NCI-H2107 treated with DMSO at 0.1 percent for 48 hours (cell line): ENCODE data around the gene DBN1.
"Not testable (repeated sequence)": the region's sequence is repeated elsewhere in the genome, so short reads cannot be mapped to it uniquely, and the experiment has no call there.

Source experiments
- DNase-seq: peaks from one replicate; lab custom pipeline; 2025; ENCODE audit not compliant: unreplicated experiment; lab: John Stamatoyannopoulos, UW

The DBN1 gene

GRCh38 chr5:177491983-177492746, 18.7 kb upstream of the DBN1 start:
- DNase-seq: no peak

- DNase-seq: no peak
Measured at GRCh38 chr5:177491429-177491945, 18.1 kb upstream of the DBN1 start.

- DNase-seq: no peak
Measured at GRCh38 chr5:177490992-177491391, 17.6 kb upstream of the DBN1 start.

- DNase-seq: no peak
Measured at GRCh38 chr5:177490311-177490991, 17.0 kb upstream of the DBN1 start.

- DNase-seq: no peak
Measured at GRCh38 chr5:177489119-177489716, 15.8 kb upstream of the DBN1 start.

GRCh38 chr5:177487975-177488374, 14.5 kb upstream of the DBN1 start:
- DNase-seq: no peak

- DNase-seq: no peak
Measured at GRCh38 chr5:177487144-177487543, 13.7 kb upstream of the DBN1 start.

GRCh38 chr5:177486256-177486655, 12.8 kb upstream of the DBN1 start:
- DNase-seq: no peak

- DNase-seq: not testable (repeated sequence)
Measured at GRCh38 chr5:177485753-177486152, 12.3 kb upstream of the DBN1 start.

- DNase-seq: no peak
Measured at GRCh38 chr5:177484902-177485549, 11.6 kb upstream of the DBN1 start.

- no peak for DNase-seq
Measured at GRCh38 chr5:177483994-177484901, 10.8 kb upstream of the DBN1 start.

GRCh38 chr5:177483042-177483441, 9.6 kb upstream of the DBN1 start:
- no peak for DNase-seq

GRCh38 chr5:177482359-177482795, 8.9 kb upstream of the DBN1 start:
- no peak for DNase-seq

GRCh38 chr5:177479774-177480173, 6.3 kb upstream of the DBN1 start:
- DNase-seq: no peak

- DNase-seq: peak; percentile 15
Measured at GRCh38 chr5:177478711-177479646, 5.5 kb upstream of the DBN1 start.

- DNase-seq: no peak
Measured at GRCh38 chr5:177477701-177478477, 4.5 kb upstream of the DBN1 start.

GRCh38 chr5:177476531-177477233, 3.2 kb upstream of the DBN1 start:
- DNase-seq: no peak
